ENCODE data around the gene QKI.
A peak's percentile ranks its signal among the peaks of the same experiment; 100 is the strongest.

The QKI gene

GRCh38 chr6:163526346-163526745 is 111.8 kb downstream of the QKI start:
- Histone ChIP-seq H3K4me3 (ENCODE audit: low read length in 2 of 2) (no peak overlapping the region), H3K18ac (ENCODE audit: low read length) (no peak overlapping the region), H2BK5ac (ENCODE audit: low read length) (no peak overlapping the region), H4K8ac (ENCODE audit: low read depth, low read length) (no peak overlapping the region), H3K9ac (ENCODE audit: low read depth, low read length, poor library complexity) (no peak overlapping the region), H3K27ac (replicated peaks; ENCODE audit: low read length) (no peak overlapping the region), H2AFZ (ENCODE audit: low read length) (no peak overlapping the region), H3K4me2 (ENCODE audit: insufficient read depth, low read length, poor library complexity, severe bottlenecking) (no peak overlapping the region), H2BK120ac (ENCODE audit: low read depth, low read length) (no peak overlapping the region), H2BK15ac (ENCODE audit: low read length) (no peak overlapping the region), H2AK5ac (ENCODE audit: low read depth, low read length) (no peak overlapping the region), H3K9me3 (replicated peaks in 1 of 2; ENCODE audit: control insufficient read depth in 2 of 2, insufficient read depth in 1 of 2, low read depth in 1 of 2, low read length in 2 of 2) (no peaks in the 10 kb centered on the region), H3K23ac (ENCODE audit: low read depth, low read length, poor library complexity) (no peak overlapping the region), H3K4ac (ENCODE audit: low read length) (no peak overlapping the region), H3K36me3 (replicated peaks in 1 of 2; ENCODE audit: control insufficient read depth in 2 of 2, insufficient read depth in 2 of 2, low read length in 2 of 2) (peaks cover 0 to 58% of the 10 kb centered on the region in 2 donors), H4K91ac (ENCODE audit: low read depth, low read length, poor library complexity) (no peak overlapping the region), H3K4me1 (ENCODE audit: control insufficient read depth in 2 of 2, insufficient read depth in 1 of 2, low read depth in 1 of 2, low read length in 2 of 2) (peaks cover 8 to 27% of the 10 kb centered on the region in 2 donors), H3K14ac (ENCODE audit: low read length) (no peak overlapping the region), H2BK12ac (ENCODE audit: low read length) (no peak overlapping the region), H3K79me1 (ENCODE audit: low read depth, low read length) (no peaks in the 10 kb centered on the region), H3K27me3 (ENCODE audit: control insufficient read depth in 3 of 3, insufficient read depth in 3 of 3, low read depth in 1 of 3, low read length in 3 of 3) (no peaks in the 10 kb centered on the region)
- no CpG with 5 or more reads among the region's 1 CpG for WGBS, 2 donors (ENCODE audit: extremely low coverage in 2 of 2, insufficient read length in 2 of 2, insufficient replicate concordance in 1 of 2)
- DNase-seq (ENCODE audit: low spot score): no peak

GRCh38 chr6:163527291-163527690 is 112.8 kb downstream of the QKI start:
- Histone ChIP-seq H3K18ac (ENCODE audit: low read length) (no peak overlapping the region), H4K8ac (ENCODE audit: low read depth, low read length) (no peak overlapping the region), H2AFZ (ENCODE audit: low read length) (no peak overlapping the region), H2AK5ac (ENCODE audit: low read depth, low read length) (no peak overlapping the region), H2BK5ac (ENCODE audit: low read length) (no peak overlapping the region), H2BK120ac (ENCODE audit: low read depth, low read length) (no peak overlapping the region), H3K4me2 (ENCODE audit: insufficient read depth, low read length, poor library complexity, severe bottlenecking) (no peak overlapping the region), H2BK15ac (ENCODE audit: low read length) (no peak overlapping the region), H3K4me3 (ENCODE audit: low read length in 2 of 2) (no peak overlapping the region), H2BK12ac (ENCODE audit: low read length) (no peak overlapping the region), H3K27me3 (ENCODE audit: control insufficient read depth in 3 of 3, insufficient read depth in 3 of 3, low read depth in 1 of 3, low read length in 3 of 3) (no peaks in the 10 kb centered on the region), H3K27ac (replicated peaks; ENCODE audit: low read length) (no peak overlapping the region), H4K91ac (ENCODE audit: low read depth, low read length, poor library complexity) (no peak overlapping the region), H3K9me3 (replicated peaks in 1 of 2; ENCODE audit: control insufficient read depth in 2 of 2, insufficient read depth in 1 of 2, low read depth in 1 of 2, low read length in 2 of 2) (no peaks in the 10 kb centered on the region), H3K14ac (ENCODE audit: low read length) (no peak overlapping the region), H3K79me1 (ENCODE audit: low read depth, low read length) (no peaks in the 10 kb centered on the region), H3K4ac (ENCODE audit: low read length) (no peak overlapping the region), H3K36me3 (replicated peaks in 1 of 2; ENCODE audit: control insufficient read depth in 2 of 2, insufficient read depth in 2 of 2, low read length in 2 of 2) (peaks cover 0 to 52% of the 10 kb centered on the region in 2 donors), H3K4me1 (ENCODE audit: control insufficient read depth in 2 of 2, insufficient read depth in 1 of 2, low read depth in 1 of 2, low read length in 2 of 2) (peaks cover 8 to 30% of the 10 kb centered on the region in 2 donors), H3K23ac (ENCODE audit: low read depth, low read length, poor library complexity) (no peak overlapping the region), H3K9ac (ENCODE audit: low read depth, low read length, poor library complexity) (no peak overlapping the region)
- no CpG with 5 or more reads among the region's 3 CpGs for WGBS, 2 donors (ENCODE audit: extremely low coverage in 2 of 2, insufficient read length in 2 of 2, insufficient replicate concordance in 1 of 2)
- no peak for DNase-seq (ENCODE audit: low spot score)

DNA sequence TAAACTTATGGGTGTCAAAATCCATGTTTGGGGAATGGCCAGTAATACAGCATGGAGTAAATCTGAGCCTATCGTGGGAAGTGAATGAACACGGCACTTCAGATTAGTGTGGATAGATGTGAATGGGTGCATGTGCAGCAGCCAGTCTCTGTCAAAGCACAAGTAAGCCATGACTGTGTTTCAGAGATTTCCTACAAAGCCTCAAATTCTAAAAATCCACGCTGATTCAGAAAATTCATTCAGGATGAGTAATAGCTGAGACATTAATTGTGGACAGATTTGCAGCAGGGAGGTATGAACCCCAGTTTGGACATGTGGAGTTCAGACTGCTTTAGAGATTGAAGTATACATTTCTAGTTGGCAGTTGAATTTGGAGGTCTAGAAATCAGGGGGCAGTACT is 115.1 kb downstream of the QKI start:
- H3K4me3 ChIP-seq (ENCODE audit: low read length in 2 of 2): no peak overlapping the region
- no peak overlapping the region for H2BK5ac ChIP-seq (ENCODE audit: low read length)
- no peaks in the 10 kb centered on the region for H3K9me3 ChIP-seq (replicated peaks in 1 of 2; ENCODE audit: control insufficient read depth in 2 of 2, insufficient read depth in 1 of 2, low read depth in 1 of 2, low read length in 2 of 2)
- peak overlapping the region; percentile 12 for H3K27ac ChIP-seq (replicated peaks; ENCODE audit: low read length)
- no peaks in the 10 kb centered on the region for H3K27me3 ChIP-seq (ENCODE audit: control insufficient read depth in 3 of 3, insufficient read depth in 3 of 3, low read depth in 1 of 3, low read length in 3 of 3)
- no peak overlapping the region for H2AFZ ChIP-seq (ENCODE audit: low read length)
- H3K14ac ChIP-seq (ENCODE audit: low read length): no peak overlapping the region
- peaks cover 0 to 51% of the 10 kb centered on the region in 2 donors for H3K36me3 ChIP-seq (replicated peaks in 1 of 2; ENCODE audit: control insufficient read depth in 2 of 2, insufficient read depth in 2 of 2, low read length in 2 of 2)
- H3K9ac ChIP-seq (ENCODE audit: low read depth, low read length, poor library complexity): no peak overlapping the region
- H3K4me1 ChIP-seq (ENCODE audit: control insufficient read depth in 2 of 2, insufficient read depth in 1 of 2, low read depth in 1 of 2, low read length in 2 of 2): peaks cover 10 to 30% of the 10 kb centered on the region in 2 donors
- no peaks in the 10 kb centered on the region for H3K79me1 ChIP-seq (ENCODE audit: low read depth, low read length)
- H3K23ac ChIP-seq (ENCODE audit: low read depth, low read length, poor library complexity): no peak overlapping the region
- WGBS, 2 donors (ENCODE audit: extremely low coverage in 2 of 2, insufficient read length in 2 of 2, insufficient replicate concordance in 1 of 2): no CpG with 5 or more reads among the region's 3 CpGs
- no peak overlapping the region for H2AK5ac ChIP-seq (ENCODE audit: low read depth, low read length)
- H2BK120ac ChIP-seq (ENCODE audit: low read depth, low read length): no peak overlapping the region
- H2BK15ac ChIP-seq (ENCODE audit: low read length): no peak overlapping the region
- H4K8ac ChIP-seq (ENCODE audit: low read depth, low read length): no peak overlapping the region
- no peak overlapping the region for H2BK12ac ChIP-seq (ENCODE audit: low read length)
- no peak overlapping the region for H3K4ac ChIP-seq (ENCODE audit: low read length)
- no peak overlapping the region for H3K18ac ChIP-seq (ENCODE audit: low read length)
- H3K4me2 ChIP-seq (ENCODE audit: insufficient read depth, low read length, poor library complexity, severe bottlenecking): no peak overlapping the region
- no peak overlapping the region for H4K91ac ChIP-seq (ENCODE audit: low read depth, low read length, poor library complexity)
- DNase-seq (ENCODE audit: low spot score): no peak

GRCh38 chr6:163530406-163530805 is 115.9 kb downstream of the QKI start:
- Histone ChIP-seq H2BK15ac (ENCODE audit: low read length) (no peak overlapping the region), H2AFZ (ENCODE audit: low read length) (no peak overlapping the region), H2BK12ac (ENCODE audit: low read length) (no peak overlapping the region), H3K4ac (ENCODE audit: low read length) (no peak overlapping the region), H3K27me3 (ENCODE audit: control insufficient read depth in 3 of 3, insufficient read depth in 3 of 3, low read depth in 1 of 3, low read length in 3 of 3) (no peaks in the 10 kb centered on the region), H3K9ac (ENCODE audit: low read depth, low read length, poor library complexity) (no peak overlapping the region), H3K4me2 (ENCODE audit: insufficient read depth, low read length, poor library complexity, severe bottlenecking) (no peak overlapping the region), H2BK5ac (ENCODE audit: low read length) (no peak overlapping the region), H3K4me3 (ENCODE audit: low read length in 2 of 2) (no peak overlapping the region), H2AK5ac (ENCODE audit: low read depth, low read length) (no peak overlapping the region), H3K23ac (ENCODE audit: low read depth, low read length, poor library complexity) (no peak overlapping the region), H2BK120ac (ENCODE audit: low read depth, low read length) (no peak overlapping the region), H3K27ac (replicated peaks; ENCODE audit: low read length) (no peak overlapping the region), H3K4me1 (ENCODE audit: control insufficient read depth in 2 of 2, insufficient read depth in 1 of 2, low read depth in 1 of 2, low read length in 2 of 2) (peaks cover 10 to 30% of the 10 kb centered on the region in 2 donors), H4K8ac (ENCODE audit: low read depth, low read length) (no peak overlapping the region), H3K18ac (ENCODE audit: low read length) (no peak overlapping the region), H3K79me1 (ENCODE audit: low read depth, low read length) (no peaks in the 10 kb centered on the region), H3K14ac (ENCODE audit: low read length) (no peak overlapping the region), H3K9me3 (replicated peaks in 1 of 2; ENCODE audit: control insufficient read depth in 2 of 2, insufficient read depth in 1 of 2, low read depth in 1 of 2, low read length in 2 of 2) (no peaks in the 10 kb centered on the region), H4K91ac (ENCODE audit: low read depth, low read length, poor library complexity) (no peak overlapping the region), H3K36me3 (replicated peaks in 1 of 2; ENCODE audit: control insufficient read depth in 2 of 2, insufficient read depth in 2 of 2, low read length in 2 of 2) (peaks cover 0 to 53% of the 10 kb centered on the region in 2 donors)
- DNase-seq (ENCODE audit: low spot score): no peak
- WGBS, 2 donors (ENCODE audit: extremely low coverage in 2 of 2, insufficient read length in 2 of 2, insufficient replicate concordance in 1 of 2): no CpG with 5 or more reads among the region's 3 CpGs

Data from neuronal stem cell (in vitro differentiated cells).